OCI-LY7 (cell line): ENCODE data around the gene TMEM33. TPM values are rescaled to one million over a fixed set of nuclear protein-coding genes. Genes with fewer than 3 reads are reported as not detected.

Experiments
- BruUV-seq: library from RNA; stranded (reverse); fragments of 400-500 nt; replicated peaks from 2 replicates; lab custom pipeline; 2021; lab: Mats Ljungman, UMichigan
- CTCF ChIA-PET: fragments of 300-600 bp; sonication (Branson Sonifier 250); formaldehyde crosslinking; loops from one replicate; lab custom pipeline; 2022; ENCODE audit warnings: antibody characterized with exemption; ENCODE audit not compliant: unreplicated experiment; lab: Charles Lee
- POLR2A ChIA-PET: fragments of 300-600 bp; sonication (Branson Sonifier 250); formaldehyde crosslinking; loops from one replicate; lab custom pipeline; 2022; ENCODE audit warnings: antibody characterized with exemption; lab: Charles Lee
- DNase-seq: peaks from one replicate; pipeline ENCODE4 v3.0.0-alpha.2; 2015; ENCODE audit warnings: low spot score
- H2AFZ ChIP-seq: fragments of 200-600 bp; sonication (generic), shearing (Covaris generic); 2 replicates; pipeline ENCODE4 v1.6.1; 2014; ENCODE audit warnings: mild to moderate bottlenecking, antibody characterized with exemption, low read length, moderate library complexity
- H3K27ac ChIP-seq: fragments of 200-600 bp; sonication (generic); 2 replicates; pipeline ENCODE4 v1.5.1; 2014; ENCODE audit warnings: mixed run types, low read depth, mild to moderate bottlenecking, moderate library complexity, low read length, inconsistent platforms; ENCODE audit not compliant: poor library complexity, severe bottlenecking
- H3K36me3 ChIP-seq: fragments of 200-600 bp; sonication (generic); 2 replicates; pipeline ENCODE4 v1.6.1; 2014; ENCODE audit warnings: mild to moderate bottlenecking, antibody characterized with exemption, low read length, moderate library complexity, mixed read lengths; ENCODE audit not compliant: insufficient read depth
- H3K4me1 ChIP-seq: fragments of 200-600 bp; sonication (generic); 2 replicates; pipeline ENCODE4 v1.5.1; 2014; ENCODE audit warnings: mild to moderate bottlenecking, low read length; ENCODE audit not compliant: insufficient read depth, poor library complexity, severe bottlenecking
- H3K4me2 ChIP-seq: fragments of 200-600 bp; sonication (generic); 2 replicates; pipeline ENCODE4 v1.6.1; 2014; ENCODE audit warnings: mild to moderate bottlenecking, low read length
- H3K4me3 ChIP-seq: fragments of 200-600 bp; sonication (generic); 2 replicates; pipeline ENCODE4 v1.5.1; 2014; ENCODE audit warnings: mild to moderate bottlenecking, low read depth, low read length; ENCODE audit not compliant: poor library complexity, severe bottlenecking
- H3K79me2 ChIP-seq: fragments of 200-600 bp; sonication (generic); 2 replicates; pipeline ENCODE4 v1.6.1; 2016; ENCODE audit warnings: low read depth, mild to moderate bottlenecking, low read length, moderate library complexity, mixed read lengths; ENCODE audit not compliant: insufficient read depth
- H3K9me2 ChIP-seq: fragments of 200-600 bp; sonication (generic); 2 replicates; pipeline ENCODE4 v1.6.1; 2016; ENCODE audit warnings: mild to moderate bottlenecking, low read length, mixed read lengths; ENCODE audit not compliant: insufficient read depth
- H3K9me3 ChIP-seq: fragments of 200-600 bp; sonication (generic); 2 replicates; pipeline ENCODE4 v1.6.1; 2014; ENCODE audit warnings: mild to moderate bottlenecking, mixed run types, low read length, mixed read lengths
- H4K20me1 ChIP-seq: fragments of 200-600 bp; sonication (generic); 2 replicates; pipeline ENCODE4 v1.6.1; 2014; ENCODE audit warnings: mild to moderate bottlenecking, antibody characterized with exemption, low read length, moderate library complexity, mixed read lengths; ENCODE audit not compliant: insufficient read depth
- CTCF ChIP-seq: fragments of 200-600 bp; sonication (generic); conservative IDR thresholded peaks from 2 replicates; pipeline ENCODE4 v1.5.1; 2014; ENCODE audit warnings: mild to moderate bottlenecking, antibody characterized with exemption, low read length, moderate library complexity, mixed read lengths
- EZH2phosphoT487 ChIP-seq: fragments of 200-600 bp; sonication (generic); IDR thresholded peaks from 2 replicates; pipeline ENCODE4 v1.6.1; 2018; ENCODE audit warnings: low read depth, borderline replicate concordance, mild to moderate bottlenecking, mixed run types, antibody characterized with exemption, low read length, moderate library complexity, mixed read lengths
- intact Hi-C: fragments of 100-400 bp; cut with micrococcal nuclease; formaldehyde crosslinking; loops from one replicate; pipeline ENCODE4 v1.10.0; 2022; ENCODE audit not compliant: unreplicated experiment
- total RNA-seq, 2 experiments: library from RNA; depleted of rRNA in 1 of 2; stranded (reverse); fragments of >200 nt in 1 of 2; shearing (Covaris generic) in 1 of 2; gene quantifications; 2 replicates each; pipeline ENCODE4 v1.2.3, GENCODE V29; 2014 to 2022

The TMEM33 gene
- total RNA-seq, 2 experiments from 2014 or later = 25.7 to 46.6 TPM

- H3K9me2 ChIP-seq = no peaks in the 10 kb centered on the region
- BruUV-seq = no TSS peak
- no peaks in the 10 kb centered on the region for H3K4me1 ChIP-seq
- H3K4me3 ChIP-seq = no peak overlapping the region
- TF ChIP-seq EZH2phosphoT487 = no peak
- TF ChIP-seq CTCF = no peak
- peaks cover 95% of the 10 kb centered on the region for H3K36me3 ChIP-seq
- intact Hi-C loops = no loop called here
- H2AFZ ChIP-seq = no peak overlapping the region
- POLR2A ChIA-PET = interaction anchor here (0.6 kb wide), 1 partner anchor 123 kb away, joined by 3 read pairs; no protein-coding TSS in a partner anchor
- H4K20me1 ChIP-seq = 0 out of 2 replicates have a peak, but pooled peaks cover 1% of the 10 kb centered on the region
- peaks cover 34% of the 10 kb centered on the region for H3K79me2 ChIP-seq
- CTCF ChIA-PET = no interaction called here
- no peak overlapping the region for H3K27ac ChIP-seq
- no peak for DNase-seq
- no peak overlapping the region for H3K4me2 ChIP-seq
- H3K9me3 ChIP-seq = no peaks in the 10 kb centered on the region
Observed at GRCh38 chr4:41944089-41944488, 8.9 kb downstream of the TMEM33 start.

- no peak for TF ChIP-seq CTCF
- TF ChIP-seq EZH2phosphoT487 = no peak
- Histone ChIP-seq H2AFZ (no peak overlapping the region), H3K4me3 (no peak overlapping the region), H4K20me1 (0 out of 2 replicates have a peak, but pooled peaks cover 9% of the 10 kb centered on the region), H3K4me1 (no peaks in the 10 kb centered on the region), H3K9me2 (no peaks in the 10 kb centered on the region), H3K79me2 (no peaks in the 10 kb centered on the region; the same call in 1 of the 2 replicates), H3K27ac (no peak overlapping the region), H3K9me3 (no peaks in the 10 kb centered on the region), H3K36me3 (peaks cover 96% of the 10 kb centered on the region), H3K4me2 (no peak overlapping the region)
- ChIA-PET CTCF (no interaction called here), POLR2A (interaction anchor here (0.7 to 1.1 kb wide), 2 partner anchors 12 to 41 kb away, joined by 3 read pairs; no protein-coding TSS in a partner anchor)
- no TSS peak for BruUV-seq
- no peak for DNase-seq
- intact Hi-C loops = no loop called here
Observed at GRCh38 chr4:41949531-41949930, 14.3 kb downstream of the TMEM33 start.

- Histone ChIP-seq H4K20me1 (no peaks in the 10 kb centered on the region), H3K79me2 (no peaks in the 10 kb centered on the region), H3K4me2 (no peak overlapping the region), H3K9me2 (no peaks in the 10 kb centered on the region), H3K27ac (no peak overlapping the region), H3K9me3 (no peaks in the 10 kb centered on the region), H2AFZ (no peak overlapping the region), H3K4me3 (no peak overlapping the region), H3K36me3 (peaks cover 34% of the 10 kb centered on the region), H3K4me1 (no peaks in the 10 kb centered on the region)
- TSS peak; percentile 29 for BruUV-seq
- DNase-seq = peak; percentile 63
- CTCF ChIA-PET = no interaction called here
- intact Hi-C loops = loop anchor here (2.0 to 5.0 kb wide), 2 partner anchors 195 to 325 kb away; partner anchors contain the start of gene BEND4
- TF ChIP-seq EZH2phosphoT487 (no peak), CTCF (peak; percentile 81)
- POLR2A ChIA-PET = interaction anchor here (0.7 to 0.8 kb wide), 6 partner anchors 19 to 1765 kb away, joined by 3 to 4 read pairs (median 3); no protein-coding TSS in a partner anchor
Observed at GRCh38 chr4:41957634-41958033, 22.4 kb downstream of the TMEM33 start.
